ENCODE measurements around the gene LOXL3.
A peak's percentile ranks its signal among the peaks of the same experiment; 100 is the strongest.

The LOXL3 gene

GRCh38 chr2:74551530-74551929, 2.2 kb downstream of the LOXL3 start:
- DNase-seq, result no peak

- no peak for DNase-seq
Measured at GRCh38 chr2:74550231-74550630, 3.5 kb downstream of the LOXL3 start.

- no peak for DNase-seq
Measured at GRCh38 chr2:74548900-74549826, 4.6 kb downstream of the LOXL3 start.

GRCh38 chr2:74548285-74548899, 5.3 kb downstream of the LOXL3 start:
- DNase-seq, result peak; percentile 21

DNA sequence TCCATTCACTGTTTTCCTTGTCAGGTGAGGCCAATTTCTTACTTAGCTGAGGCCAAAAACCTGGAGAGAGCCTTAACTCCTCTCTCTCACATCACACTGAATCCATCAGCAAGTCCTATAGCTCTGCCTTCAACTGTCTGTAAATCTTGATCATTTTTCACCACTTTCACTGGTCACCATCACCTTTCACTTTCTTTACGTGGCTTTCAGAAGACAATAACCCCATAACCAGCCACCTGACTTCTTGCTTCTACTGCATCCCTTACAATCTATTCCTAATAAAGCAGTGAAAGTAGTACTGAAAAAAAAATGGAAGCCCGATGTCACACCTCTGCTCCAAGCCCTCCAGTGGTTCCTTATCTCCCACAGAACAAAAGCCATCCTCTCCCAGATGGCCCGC, 7.7 kb downstream of the LOXL3 start:
- DNase-seq, result no peak

- DNase-seq, result no peak
Measured at GRCh38 chr2:74544634-74545033, 9.1 kb downstream of the LOXL3 start.

DNA sequence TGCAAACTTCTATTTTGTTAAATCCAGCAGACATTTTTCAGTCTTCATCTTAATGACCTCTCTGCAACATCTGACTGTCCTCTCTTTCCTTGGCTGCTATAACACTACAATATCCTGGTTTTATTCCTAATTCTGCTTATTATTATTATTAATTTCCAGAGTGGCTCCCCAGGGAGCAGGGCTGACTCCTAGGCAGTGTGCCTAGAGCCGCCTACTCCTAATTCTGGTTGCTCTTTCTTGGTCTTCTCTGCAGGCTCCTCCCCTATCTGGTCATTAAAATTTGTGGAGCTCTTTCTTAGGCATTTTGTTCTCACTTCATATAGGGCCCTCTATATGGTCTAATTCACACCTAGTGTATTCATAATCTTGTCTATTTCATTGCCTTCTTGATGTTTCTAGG, 10.8 kb downstream of the LOXL3 start:
- no peak for DNase-seq

DNA sequence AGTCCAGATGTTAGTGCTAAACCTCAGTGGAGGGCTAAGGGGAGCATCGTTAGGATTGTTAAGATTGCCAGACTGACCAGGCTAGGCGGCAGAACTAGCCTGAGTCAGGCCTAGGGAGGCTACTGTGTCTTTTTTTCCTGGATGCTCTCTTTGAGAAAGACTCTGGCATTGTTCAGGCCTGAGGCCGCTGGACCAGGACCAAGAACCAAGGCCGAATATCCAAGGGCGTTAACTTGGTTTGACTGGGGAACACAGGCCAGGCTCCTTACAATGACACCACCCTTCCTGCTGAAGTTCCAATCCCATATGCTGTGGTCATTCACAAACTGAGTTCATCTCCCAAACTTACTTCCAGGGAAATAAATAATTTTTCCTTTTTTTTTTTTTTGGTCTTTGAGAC, 13.5 kb downstream of the LOXL3 start:
- no peak for DNase-seq

DNA sequence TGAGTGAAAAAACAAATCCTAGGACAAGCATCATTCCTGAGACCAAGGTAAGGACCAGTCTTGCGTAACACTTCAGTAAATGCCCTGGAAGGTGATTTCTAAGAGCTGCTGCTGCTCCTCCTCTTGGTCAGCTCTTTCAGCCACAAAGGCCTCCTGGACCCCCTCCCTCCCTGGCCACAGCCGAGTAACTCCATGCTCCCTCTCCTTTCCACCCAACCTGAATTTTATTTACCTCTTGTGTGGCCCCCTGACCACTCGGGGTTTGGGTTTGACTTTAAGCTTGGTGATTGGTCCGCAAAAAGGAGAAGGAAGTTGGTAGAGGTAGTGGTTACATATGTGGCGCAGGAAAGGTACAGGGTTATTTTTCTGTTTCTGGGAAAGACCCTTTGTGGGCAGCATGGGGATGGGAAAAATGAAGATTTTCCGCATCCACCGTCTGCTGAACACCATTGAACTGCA, 14.8 kb downstream of the LOXL3 start:
- no peak for DNase-seq

DNA sequence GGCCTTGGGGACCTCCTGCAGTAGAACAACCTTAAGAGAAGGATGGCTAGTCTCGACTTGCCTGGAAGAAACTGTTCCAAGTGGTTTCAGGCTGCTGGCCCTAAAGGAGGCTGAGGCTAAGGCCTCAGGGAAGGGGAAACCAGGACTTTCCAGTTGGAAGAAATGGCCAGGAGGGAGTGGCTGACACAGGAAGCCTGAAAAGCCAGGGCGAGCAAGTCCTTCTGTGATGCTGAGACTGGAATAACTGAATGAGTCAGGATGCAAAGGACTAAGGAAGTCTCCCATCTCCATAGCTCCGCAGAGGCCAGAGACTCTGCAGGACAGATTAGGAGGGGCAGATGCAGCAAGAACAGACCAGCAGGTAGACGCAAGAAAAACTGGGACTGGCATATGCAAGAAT, 16.6 kb downstream of the LOXL3 start:
- no peak for DNase-seq

DNA sequence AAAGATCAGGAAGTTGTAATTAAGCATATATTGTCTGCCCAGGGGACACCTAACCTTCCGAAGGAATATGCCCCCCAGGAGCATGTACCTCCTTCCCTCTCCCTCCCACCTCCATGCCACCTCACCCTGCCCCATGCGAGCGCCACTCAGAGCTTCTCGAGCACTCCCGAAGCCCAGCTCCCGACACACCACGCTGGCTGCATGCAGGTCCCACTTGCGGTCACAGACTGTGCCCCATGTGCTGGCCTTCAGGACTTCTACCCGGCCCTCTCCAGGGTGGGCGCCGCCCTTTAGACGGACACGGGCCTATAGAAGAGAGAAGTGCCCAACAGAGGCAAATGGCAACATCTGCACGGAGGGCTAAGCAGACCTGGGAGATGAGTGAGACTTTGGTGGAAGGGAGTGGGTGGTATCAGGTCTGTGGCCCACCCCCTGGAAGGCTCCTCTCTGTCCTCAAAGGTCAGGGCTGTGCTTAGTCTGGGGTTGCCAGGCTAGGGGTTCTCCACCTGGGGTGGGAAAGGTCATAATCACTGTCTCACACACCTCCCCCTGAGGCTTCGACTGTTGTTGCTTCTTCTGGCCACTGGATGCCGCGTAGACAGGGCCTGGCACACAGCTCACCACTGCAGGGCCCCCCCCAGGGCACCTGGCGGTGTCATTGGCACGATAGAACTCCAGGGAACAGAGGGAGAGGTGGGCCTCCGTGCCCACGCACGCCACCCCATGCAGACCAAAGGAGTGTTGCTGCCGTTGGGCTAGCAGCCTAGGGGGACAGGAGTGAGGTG, 17.4 kb downstream of the LOXL3 start:
- no peak for DNase-seq

GRCh38 chr2:74535440-74535965, 18.2 kb downstream of the LOXL3 start:
- DNase-seq, result no peak

- DNase-seq, result no peak
Measured at GRCh38 chr2:74534411-74534810, 19.3 kb downstream of the LOXL3 start.

GRCh38 chr2:74533464-74533863, 20.3 kb downstream of the LOXL3 start:
- DNase-seq, result no peak

DNA sequence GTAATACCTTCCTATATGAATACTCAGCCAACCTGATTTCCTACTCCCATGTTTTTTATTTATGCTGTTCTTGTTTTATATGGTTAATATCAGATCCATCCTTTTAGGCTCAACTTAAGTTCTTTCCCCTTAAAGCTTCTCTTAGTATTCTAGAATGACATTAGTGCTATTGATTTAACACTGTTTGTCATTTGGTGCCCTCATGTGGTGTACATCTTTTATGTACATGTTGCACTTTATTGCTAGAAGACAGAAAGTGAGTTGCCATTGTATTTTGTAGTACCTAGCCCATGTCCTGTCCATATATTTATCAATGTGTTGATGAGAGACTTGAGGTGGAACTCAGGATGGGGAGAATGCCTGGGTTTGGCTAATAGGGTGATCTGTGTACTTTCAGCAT, 21.5 kb downstream of the LOXL3 start:
- no peak for DNase-seq

DNA sequence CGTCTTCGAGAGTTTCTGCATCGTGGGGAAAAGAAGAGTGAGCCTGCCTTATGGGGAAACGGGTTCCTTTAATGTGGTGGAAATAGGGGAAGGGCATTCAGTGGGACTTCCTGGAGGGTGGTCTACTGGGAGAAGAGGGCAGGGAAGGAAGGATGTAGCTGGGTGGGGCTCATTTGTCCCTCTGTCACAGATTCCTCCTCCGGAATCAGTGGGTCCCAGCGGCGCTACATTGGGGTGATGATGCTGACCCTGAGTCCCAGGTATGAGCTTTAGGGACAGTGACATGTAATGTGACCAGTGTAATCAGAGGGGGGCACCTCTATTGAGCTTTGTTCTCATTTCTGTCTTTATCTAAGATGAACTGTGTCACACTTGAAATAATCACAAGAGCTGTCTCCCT, 22.1 kb downstream of the LOXL3 start:
- DNase-seq, result no peak

GRCh38 chr2:74530239-74531187, 23.2 kb downstream of the LOXL3 start:
- DNase-seq, result no peak

DNA sequence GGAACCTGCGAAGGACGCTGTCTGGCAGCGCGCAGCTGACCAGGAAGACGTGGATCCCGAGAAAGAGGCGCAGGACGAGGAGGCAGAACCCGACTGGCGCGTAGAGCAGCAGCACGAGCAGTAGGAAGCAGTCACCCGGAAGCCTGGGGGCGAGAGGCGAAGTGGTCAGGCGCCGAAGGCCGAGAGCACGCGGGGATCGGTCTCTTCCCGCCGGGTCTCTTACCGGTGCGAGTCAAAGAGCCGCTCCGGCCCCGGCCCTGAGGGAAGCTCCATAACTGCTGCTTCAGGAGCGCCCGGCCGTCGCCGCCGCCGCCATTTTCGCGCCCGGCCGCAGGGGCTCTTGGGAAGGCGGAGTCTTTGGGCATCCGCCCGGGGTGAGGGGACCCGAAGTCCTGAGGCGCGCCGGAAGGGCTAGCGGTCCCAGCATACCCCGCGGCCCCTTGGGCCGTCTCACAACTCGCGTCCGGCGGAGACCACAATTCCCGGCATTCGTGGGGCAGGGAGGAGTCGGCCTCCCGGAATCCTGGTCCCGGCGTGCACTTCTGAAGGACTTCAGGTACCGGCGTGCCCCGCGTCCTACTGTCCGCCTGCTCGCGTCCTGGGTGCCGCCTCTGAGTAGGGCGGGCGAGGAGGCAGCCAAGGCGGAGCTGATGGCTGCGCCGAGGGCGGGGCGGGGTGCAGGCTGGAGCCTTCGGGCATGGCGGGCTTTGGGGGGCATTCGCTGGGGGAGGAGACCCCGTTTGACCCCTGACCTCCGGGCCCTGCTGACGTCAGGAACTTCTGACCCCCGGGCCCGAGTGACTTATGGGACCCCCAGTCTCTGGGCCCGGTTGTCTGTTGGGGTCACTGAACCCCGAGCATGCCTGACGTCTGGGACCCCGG, 24.1 kb downstream of the LOXL3 start, which contains the start of the genes AUP1 and HTRA2:
Gene AUP1, minus strand, starts transcription at position 350 of the 882 bp plus-strand sequence. Its CDS starts 77 bp downstream, at position 273.
Gene HTRA2, plus strand, starts transcription at position 577 of the 882 bp plus-strand sequence. Its CDS starts 74 bp downstream, at position 651.
- peak; percentile 97 for DNase-seq

GRCh38 chr2:74528600-74529356, 25.0 kb downstream of the LOXL3 start:
- DNase-seq, result no peak

DNA sequence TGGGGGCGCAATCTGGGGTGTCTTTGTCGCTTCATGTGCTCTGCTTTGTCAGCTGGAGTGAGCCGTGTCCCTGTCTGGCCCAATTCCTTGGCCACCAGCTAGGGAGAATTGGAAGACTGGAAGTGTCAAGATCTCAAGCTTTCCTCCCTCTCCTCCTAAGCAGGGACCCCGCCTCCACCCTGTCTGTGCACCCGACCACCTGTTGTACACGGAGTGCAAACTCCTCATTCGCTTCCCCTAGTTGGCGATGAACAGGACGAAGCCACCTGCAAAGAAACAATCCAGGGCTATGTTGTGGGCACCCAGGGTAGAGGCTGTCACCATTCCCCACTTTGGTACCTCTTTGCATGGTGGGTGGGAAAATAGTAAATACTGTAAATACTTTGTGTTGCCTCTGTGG, 26.0 kb downstream of the LOXL3 start:
- no peak for DNase-seq

All from NCI-H2107 (cell line).